GM18870 (cell line): Measurements from ENCODE around the gene FASTKD2.
A peak's percentile ranks its signal among the peaks of the same experiment; 100 is the strongest.

Source experiments
- ATAC-seq: cut with Tn5 transposase; IDR thresholded peaks from one replicate; pipeline ENCODE4 v1.9.1; 2021; ENCODE audit warnings: moderate library complexity; ENCODE audit not compliant: unreplicated experiment

The FASTKD2 gene

GRCh38 chr2:206765242-206766056, at the start of gene FASTKD2, which contains the start of gene MDH1B:
TSS of gene FASTKD2 (plus strand) at chr2:206765606. CDS start at chr2:206766694, 1,088 bp downstream.
TSS of gene MDH1B (minus strand) at chr2:206765328. CDS start at chr2:206765271, 57 bp downstream.
- peak; percentile 90 for ATAC-seq

DNA sequence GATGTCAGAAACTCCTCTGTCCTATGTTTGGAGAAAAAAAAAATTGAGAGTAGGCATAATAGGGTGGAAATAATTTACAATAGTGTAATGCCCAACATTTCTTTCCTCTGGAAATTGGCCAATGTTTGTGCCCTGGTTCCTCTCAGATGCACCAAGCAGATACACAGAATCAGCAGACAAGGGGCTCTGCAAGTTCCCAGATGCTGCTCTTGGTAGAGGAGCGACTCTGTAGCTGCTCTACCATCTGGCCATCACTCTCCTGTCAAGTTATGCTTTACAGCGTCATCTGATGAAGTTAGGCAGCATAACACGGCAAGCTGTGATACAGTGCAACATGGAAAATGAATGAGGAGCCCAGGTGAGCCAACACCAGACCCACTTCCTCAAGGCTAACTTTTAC, 48.8 kb upstream of the FASTKD2 start:
- no peak for ATAC-seq

- peak; percentile 31 for ATAC-seq
These were observed 47.1 kb upstream of the FASTKD2 start, which contains the start of gene DYTN for GRCh38 chr2:206718296-206718695. TSS of gene DYTN (minus strand) at chr2:206718396. CDS start at chr2:206718279, 117 bp downstream.

GRCh38 chr2:206721256-206721920, 44.0 kb upstream of the FASTKD2 start:
- ATAC-seq: peak; percentile 90

GRCh38 chr2:206723288-206723687, 42.1 kb upstream of the FASTKD2 start:
- no peak for ATAC-seq

DNA sequence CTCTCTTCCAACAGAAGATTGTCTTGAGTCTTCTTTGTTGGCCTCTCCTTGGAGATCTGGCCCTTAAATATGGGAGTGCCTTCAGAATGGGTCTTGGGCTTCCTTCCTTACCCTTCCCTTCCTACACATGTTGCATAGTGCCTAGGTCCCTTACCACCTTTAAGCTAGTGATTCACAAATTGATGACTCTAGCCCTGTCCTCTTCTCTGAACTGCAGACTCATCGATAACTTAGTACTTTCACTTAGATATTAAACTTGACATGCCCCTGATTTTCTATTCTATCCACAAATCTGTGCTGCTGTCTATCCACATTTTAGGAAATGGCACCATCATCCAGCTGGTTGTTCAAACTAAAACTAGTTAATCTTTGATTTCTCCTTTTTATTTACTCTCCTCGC, 38.1 kb upstream of the FASTKD2 start:
- ATAC-seq: no peak

- ATAC-seq: no peak
These were observed 36.9 kb upstream of the FASTKD2 start for GRCh38 chr2:206728277-206729199.

DNA sequence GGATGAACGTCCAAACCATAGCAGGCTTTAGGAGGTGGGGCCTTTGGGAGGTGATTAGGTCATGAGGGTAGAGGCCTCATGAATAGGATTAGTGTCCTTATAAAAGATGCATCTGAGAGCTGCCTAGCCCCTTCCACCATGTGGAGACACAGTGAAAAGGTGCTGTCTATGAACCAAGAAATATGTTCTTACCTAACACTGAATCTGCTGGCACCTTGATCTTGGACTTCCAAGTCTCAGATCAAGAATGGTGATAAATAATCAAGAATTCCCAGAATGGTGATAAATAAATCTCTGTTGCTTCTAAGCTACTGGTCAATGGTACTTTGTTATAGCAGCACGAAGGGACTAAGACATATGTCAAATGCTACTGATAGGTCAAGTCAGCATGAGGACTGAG, 32.1 kb upstream of the FASTKD2 start:
- ATAC-seq: no peak

DNA sequence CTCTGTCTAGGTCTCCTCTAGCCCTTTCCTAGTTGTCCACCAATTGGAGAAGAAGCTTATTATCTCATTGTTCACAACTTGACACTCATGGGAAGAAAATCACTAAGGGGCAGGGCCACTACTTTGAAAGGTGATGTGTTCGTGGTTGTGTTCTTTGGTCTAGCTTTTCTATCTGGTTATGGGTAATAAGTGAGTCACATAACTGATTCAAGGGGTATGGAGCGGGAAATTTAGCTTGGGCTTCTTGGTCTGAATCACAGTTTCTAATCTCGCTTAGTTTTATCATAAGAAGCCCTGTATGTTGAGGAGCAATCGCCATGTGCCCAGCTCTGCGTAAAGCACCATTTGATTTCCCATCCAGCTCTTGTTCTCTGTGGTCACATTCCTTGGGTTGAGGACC, 28.5 kb upstream of the FASTKD2 start:
- ATAC-seq: no peak

DNA sequence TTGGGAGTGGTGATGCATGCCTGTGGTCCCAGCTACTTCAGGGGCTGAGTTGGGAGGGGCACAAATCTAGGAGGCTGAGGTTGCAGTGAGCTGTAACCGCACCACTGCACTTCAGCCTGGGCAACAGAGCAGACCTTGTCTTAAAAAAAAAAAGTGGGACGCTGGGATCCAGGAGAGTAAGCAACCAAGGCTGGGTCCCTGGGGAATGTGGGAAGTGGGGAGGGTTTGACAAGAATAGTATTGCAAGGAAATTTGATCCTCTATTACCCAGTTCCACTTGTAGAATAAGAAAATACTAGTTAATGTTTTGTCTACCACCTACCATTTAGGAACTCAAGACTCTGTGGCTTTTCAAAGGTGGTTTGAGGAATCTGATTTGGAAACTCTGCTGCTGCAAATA, 26.1 kb upstream of the FASTKD2 start:
- ATAC-seq: no peak

- no peak for ATAC-seq
These were observed 24.6 kb upstream of the FASTKD2 start for GRCh38 chr2:206740800-206741199.

DNA sequence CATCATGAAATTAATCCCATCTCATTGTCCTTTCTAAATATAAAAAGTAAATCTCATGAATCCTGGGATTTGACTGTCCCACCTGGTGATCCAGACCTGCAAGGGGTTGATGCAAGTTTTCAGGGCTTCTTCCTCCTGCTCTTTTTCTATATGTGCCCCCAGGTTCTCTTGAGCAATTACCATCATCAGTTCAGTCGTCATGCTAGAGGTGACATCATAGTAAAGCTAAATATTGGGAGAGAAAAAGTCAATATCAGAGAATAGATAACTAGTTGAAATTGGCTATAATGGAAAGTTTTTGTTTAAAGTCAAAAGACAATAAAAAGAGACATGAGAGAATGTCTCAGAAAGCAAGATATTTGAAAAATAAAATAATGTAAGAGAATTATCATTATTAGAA, 8.6 kb upstream of the FASTKD2 start:
- ATAC-seq: no peak

DNA sequence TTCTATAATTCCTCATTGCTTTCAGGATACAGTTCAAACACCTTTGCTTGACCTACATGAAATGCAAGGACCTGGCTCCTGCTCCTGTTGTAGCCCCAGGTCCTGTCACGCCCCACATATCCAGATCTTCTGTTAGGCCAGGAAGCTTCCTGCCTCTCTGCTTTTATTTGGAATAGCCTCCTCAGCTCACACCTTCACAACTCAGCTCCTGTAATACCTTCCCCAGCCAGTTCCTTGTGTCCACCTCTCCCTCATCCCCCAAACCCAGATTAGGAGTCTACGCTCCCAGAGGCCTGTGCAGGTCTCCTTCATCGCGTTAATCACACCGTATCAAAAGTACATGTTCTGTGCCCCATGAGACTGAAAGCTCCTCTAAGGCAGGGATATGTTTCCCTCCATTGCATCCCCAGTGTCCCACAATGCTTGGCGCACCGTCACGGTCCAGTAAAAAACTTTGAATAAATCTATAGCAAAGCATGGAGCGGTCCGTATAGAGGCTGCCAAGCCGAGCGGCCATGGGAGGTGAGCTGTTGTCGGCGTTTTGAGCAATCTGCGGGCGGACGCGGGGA, 649 bp upstream of the FASTKD2 start:
- peak; percentile 35 for ATAC-seq

GRCh38 chr2:206766057-206766930, 888 bp downstream of the FASTKD2 start:
- ATAC-seq: no peak

DNA sequence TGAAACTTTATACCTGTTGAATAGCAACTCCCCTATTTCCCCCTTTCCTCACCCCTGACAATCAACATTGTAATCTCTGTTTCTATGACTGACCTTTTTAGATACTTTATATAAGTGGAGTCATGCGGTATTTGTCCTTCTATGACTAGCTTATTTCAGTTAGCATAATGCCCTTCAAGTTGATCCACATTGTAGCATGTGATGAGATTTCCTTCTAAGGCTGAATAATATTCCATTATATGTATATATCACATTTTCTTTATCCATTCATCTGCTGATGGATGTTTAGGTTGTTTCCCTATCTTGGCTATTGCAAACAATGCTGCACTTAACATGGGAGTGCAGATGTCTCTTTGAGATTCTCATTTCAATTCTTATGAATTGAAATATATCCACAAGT, 9.5 kb downstream of the FASTKD2 start:
- ATAC-seq: no peak

DNA sequence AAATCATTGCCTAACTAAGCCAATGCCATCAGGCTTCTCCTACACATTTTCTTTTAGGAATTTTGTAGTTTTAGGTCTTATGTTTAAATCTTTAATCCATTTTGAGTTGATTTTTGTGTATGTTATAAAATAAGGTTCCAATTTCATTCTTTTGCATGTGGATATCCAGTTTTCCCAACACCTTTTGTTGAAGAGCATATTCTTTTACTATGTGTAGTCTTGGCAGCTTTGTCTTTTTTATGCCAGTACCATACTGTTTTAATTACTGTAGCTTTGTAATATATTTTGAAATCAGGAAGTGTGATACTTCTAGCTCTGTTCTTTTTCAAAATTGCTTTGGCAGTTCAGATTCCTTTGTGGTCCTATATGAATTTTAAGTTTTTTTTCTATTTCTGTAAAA, 11.0 kb downstream of the FASTKD2 start:
- no peak for ATAC-seq

DNA sequence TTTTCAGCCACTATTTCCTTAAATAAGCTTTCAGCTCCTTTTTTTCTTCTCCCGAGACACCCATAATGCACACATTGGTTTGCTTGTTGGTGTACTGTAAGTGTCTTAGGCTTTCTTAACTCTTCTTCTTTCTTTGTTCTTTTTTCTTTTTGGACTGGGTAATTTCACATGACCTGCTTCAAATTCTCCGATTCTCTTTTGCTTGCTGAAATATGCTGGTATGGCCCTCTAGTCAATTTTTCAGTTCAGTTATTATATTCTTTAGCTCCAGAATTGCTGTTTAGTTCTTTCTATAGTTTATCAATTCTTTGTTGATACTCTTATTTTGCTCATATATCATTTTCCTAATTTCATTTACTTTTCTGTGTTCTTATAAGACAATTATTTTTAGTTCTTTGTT, 15.3 kb downstream of the FASTKD2 start:
- no peak for ATAC-seq

DNA sequence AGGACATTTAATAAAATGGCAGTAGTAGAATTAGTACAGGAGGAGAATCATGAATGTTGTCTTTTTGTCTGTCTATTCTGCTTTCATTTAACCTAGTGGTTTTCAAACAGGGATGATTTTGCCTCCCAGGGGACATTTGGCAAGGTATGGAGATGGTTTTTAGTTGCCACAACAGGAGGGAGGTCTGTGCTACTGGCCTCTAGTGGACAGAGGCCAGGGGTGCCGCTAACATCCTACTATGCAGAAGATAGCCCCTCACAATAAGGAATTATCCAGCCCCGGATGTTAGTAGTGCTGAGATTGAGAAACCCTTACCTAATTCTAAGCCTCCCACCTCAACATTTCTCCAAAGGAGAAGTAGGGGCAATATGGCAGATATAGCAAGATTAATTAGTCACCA, 18.3 kb downstream of the FASTKD2 start:
- ATAC-seq: no peak

GRCh38 chr2:206784559-206785353, 19.4 kb downstream of the FASTKD2 start:
- ATAC-seq: no peak
